Smooth muscle cell (in vitro differentiated cells): ENCODE results near the gene GOSR2. TPM values are rescaled to one million over a fixed set of nuclear protein-coding genes. Genes with fewer than 3 reads are reported as not detected.

ENCODE experiments used
- DNase-seq: peaks from one replicate; lab custom pipeline; 2025; ENCODE audit not compliant: unreplicated experiment; lab: John Stamatoyannopoulos, UW
- H2AFZ ChIP-seq: fragments of 200-600 bp; sonication (generic); 2 replicates; pipeline ENCODE4 v1.6.0; 2016; ENCODE audit warnings: antibody characterized with exemption, low read depth, mild to moderate bottlenecking
- H3F3A ChIP-seq: fragments of 200-600 bp; sonication (generic); 2 replicates; pipeline ENCODE4 v1.6.0; 2017; ENCODE audit warnings: antibody characterized with exemption, low read depth
- H3K27ac ChIP-seq: fragments of 200-600 bp; sonication (generic); 2 replicates; pipeline ENCODE4 v1.5.1; 2016; ENCODE audit warnings: low read depth, mild to moderate bottlenecking
- H3K27me3 ChIP-seq: fragments of 200-600 bp; sonication (generic); 2 replicates; pipeline ENCODE4 v1.6.1; 2016; ENCODE audit warnings: low read depth, mild to moderate bottlenecking
- H3K36me3 ChIP-seq: fragments of 200-600 bp; sonication (generic); 2 replicates; pipeline ENCODE4 v1.5.1; 2016; ENCODE audit warnings: low read depth
- H3K4me1 ChIP-seq: fragments of 200-600 bp; sonication (generic); 2 replicates; pipeline ENCODE4 v1.5.1; 2016; ENCODE audit warnings: low read depth
- H3K4me2 ChIP-seq: fragments of 200-600 bp; sonication (generic); 2 replicates; pipeline ENCODE4 v1.6.0; 2016; ENCODE audit warnings: mild to moderate bottlenecking
- H3K4me3 ChIP-seq: fragments of 200-600 bp; sonication (generic); 2 replicates; pipeline ENCODE4 v1.5.1; 2016; ENCODE audit warnings: mild to moderate bottlenecking
- H3K79me2 ChIP-seq: fragments of 200-600 bp; sonication (generic); 2 replicates; pipeline ENCODE4 v1.6.0; 2016; ENCODE audit warnings: low read depth, mild to moderate bottlenecking
- H3K9ac ChIP-seq: fragments of 200-600 bp; sonication (generic); 2 replicates; pipeline ENCODE4 v1.6.0; 2016; ENCODE audit warnings: low read depth
- H3K9me3 ChIP-seq: fragments of 200-600 bp; sonication (generic); replicated peaks from 2 replicates; pipeline ENCODE4 v1.5.1; 2016; ENCODE audit warnings: low read depth
- H4K20me1 ChIP-seq: fragments of 200-600 bp; sonication (generic); 2 replicates; pipeline ENCODE4 v1.6.0; 2016; ENCODE audit warnings: low read depth
- WGBS: methylation state at CpG from one replicate; pipeline ENCODE4 v1.1.7; 2016; ENCODE audit warnings: low lambda C conversion rate; 5-methylcytosine and 5-hydroxymethylcytosine counted together
- polyA plus RNA-seq: library from polyadenylated mRNA; unstranded; fragments of >200 nt; fragmentation: Nextera tagmentation; extraction: Ambion mirVana; gene quantifications from 2 replicates; pipeline ENCODE4 v1.2.1, GENCODE V29; 2016
- total RNA-seq: library from RNA; depleted of rRNA; stranded (reverse); fragments of >200 nt; gene quantifications from 2 replicates; pipeline ENCODE4 v1.2.3, GENCODE V29; 2014
- TF ChIP-seq, protein P1 (sequence below): fragments of 200-600 bp; sonication (generic); IDR thresholded peaks from 2 replicates; pipeline ENCODE4 v1.5.1; 2017; ENCODE audit warnings: borderline replicate concordance, mild to moderate bottlenecking, antibody characterized with exemption; ENCODE audit not compliant: insufficient read depth, poor library complexity, severe bottlenecking

The GOSR2 gene
- total and polyA plus RNA-seq, 2 experiments from 2014 or later, result 38.0 to 64.5 TPM

DNA sequence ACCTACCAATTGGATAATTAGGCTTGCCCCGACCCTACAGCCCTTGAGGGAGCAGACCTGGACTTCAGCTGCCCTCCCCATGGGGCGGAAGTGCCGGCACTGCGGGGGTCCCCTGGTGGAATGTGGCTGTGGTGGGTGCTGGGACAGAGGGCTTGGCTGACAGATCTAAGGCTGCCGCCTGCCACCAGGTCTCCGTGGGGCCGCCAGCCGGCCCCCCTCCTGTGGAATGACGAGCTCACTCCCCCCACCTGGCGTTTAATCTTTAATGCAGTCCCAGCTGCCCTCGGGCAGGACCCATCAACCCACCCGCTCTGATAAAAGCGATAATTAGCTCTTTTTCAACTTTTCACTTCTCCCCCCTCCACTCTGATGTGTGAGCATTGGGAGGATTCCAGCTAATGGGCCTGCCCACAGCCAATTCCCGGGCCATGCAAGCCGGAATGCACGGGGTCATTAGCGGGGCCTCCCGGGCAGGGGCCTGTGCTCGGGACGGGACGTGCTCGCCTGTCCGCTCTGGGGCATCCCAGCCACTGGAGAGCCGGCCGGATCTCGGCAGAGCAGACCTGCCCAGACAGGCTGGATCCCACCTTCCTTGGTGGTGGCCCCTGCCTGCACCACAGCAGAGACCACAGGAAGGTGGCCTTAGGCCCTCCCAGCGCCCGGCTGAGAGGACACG lies 28.3 kb upstream of the GOSR2 start:
- H3K4me2 ChIP-seq, result no peak overlapping the region
- no peak overlapping the region for H3K4me3 ChIP-seq
- no peaks in the 10 kb centered on the region for H3K27me3 ChIP-seq
- no peak overlapping the region for H3K9ac ChIP-seq
- TF ChIP-seq, protein P1, sequence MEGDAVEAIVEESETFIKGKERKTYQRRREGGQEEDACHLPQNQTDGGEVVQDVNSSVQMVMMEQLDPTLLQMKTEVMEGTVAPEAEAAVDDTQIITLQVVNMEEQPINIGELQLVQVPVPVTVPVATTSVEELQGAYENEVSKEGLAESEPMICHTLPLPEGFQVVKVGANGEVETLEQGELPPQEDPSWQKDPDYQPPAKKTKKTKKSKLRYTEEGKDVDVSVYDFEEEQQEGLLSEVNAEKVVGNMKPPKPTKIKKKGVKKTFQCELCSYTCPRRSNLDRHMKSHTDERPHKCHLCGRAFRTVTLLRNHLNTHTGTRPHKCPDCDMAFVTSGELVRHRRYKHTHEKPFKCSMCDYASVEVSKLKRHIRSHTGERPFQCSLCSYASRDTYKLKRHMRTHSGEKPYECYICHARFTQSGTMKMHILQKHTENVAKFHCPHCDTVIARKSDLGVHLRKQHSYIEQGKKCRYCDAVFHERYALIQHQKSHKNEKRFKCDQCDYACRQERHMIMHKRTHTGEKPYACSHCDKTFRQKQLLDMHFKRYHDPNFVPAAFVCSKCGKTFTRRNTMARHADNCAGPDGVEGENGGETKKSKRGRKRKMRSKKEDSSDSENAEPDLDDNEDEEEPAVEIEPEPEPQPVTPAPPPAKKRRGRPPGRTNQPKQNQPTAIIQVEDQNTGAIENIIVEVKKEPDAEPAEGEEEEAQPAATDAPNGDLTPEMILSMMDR, result no peak
- no peaks in the 10 kb centered on the region for H3F3A ChIP-seq
- no peaks in the 10 kb centered on the region for H3K79me2 ChIP-seq
- H3K4me1 ChIP-seq, result peaks cover 2% of the 10 kb centered on the region
- no peaks in the 10 kb centered on the region for H4K20me1 ChIP-seq
- no peaks in the 10 kb centered on the region for H3K36me3 ChIP-seq
- H2AFZ ChIP-seq, result no peak overlapping the region
- 29% methylated on average over 28 of the region's 29 CpGs for WGBS
- no peak overlapping the region for H3K27ac ChIP-seq
- DNase-seq, result no peak
- H3K9me3 ChIP-seq, result no peaks in the 10 kb centered on the region

DNA sequence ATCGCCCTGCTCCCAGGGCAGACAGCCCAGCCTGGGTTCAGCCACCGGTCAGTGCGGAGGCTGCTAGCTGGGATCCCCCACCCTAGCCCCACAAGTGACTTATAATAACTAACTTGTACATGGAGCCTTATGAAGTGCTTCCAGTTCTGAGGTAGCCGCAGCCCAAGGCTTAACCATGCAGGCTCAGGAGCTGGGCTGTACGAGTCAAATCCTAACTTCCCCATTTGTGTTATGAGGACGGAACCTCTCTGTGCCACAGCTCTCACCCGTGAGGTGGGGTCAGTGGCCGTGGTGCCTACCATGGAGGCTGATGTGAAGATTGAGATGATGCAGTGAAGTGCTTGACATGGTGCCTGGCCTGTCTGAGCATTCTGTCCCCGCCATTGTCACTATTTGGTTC lies 27.8 kb upstream of the GOSR2 start:
- DNase-seq, result no peak
- Histone ChIP-seq H3F3A (no peaks in the 10 kb centered on the region), H3K27ac (no peak overlapping the region), H3K79me2 (no peaks in the 10 kb centered on the region), H4K20me1 (no peaks in the 10 kb centered on the region), H3K27me3 (no peaks in the 10 kb centered on the region), H3K4me3 (no peak overlapping the region), H3K4me1 (no peaks in the 10 kb centered on the region), H3K36me3 (no peaks in the 10 kb centered on the region), H2AFZ (no peak overlapping the region), H3K9me3 (no peaks in the 10 kb centered on the region), H3K4me2 (no peak overlapping the region), H3K9ac (no peak overlapping the region)
- WGBS, result 79% methylated on average over 9 of the region's 9 CpGs
- TF ChIP-seq, protein P1, result no peak

DNA sequence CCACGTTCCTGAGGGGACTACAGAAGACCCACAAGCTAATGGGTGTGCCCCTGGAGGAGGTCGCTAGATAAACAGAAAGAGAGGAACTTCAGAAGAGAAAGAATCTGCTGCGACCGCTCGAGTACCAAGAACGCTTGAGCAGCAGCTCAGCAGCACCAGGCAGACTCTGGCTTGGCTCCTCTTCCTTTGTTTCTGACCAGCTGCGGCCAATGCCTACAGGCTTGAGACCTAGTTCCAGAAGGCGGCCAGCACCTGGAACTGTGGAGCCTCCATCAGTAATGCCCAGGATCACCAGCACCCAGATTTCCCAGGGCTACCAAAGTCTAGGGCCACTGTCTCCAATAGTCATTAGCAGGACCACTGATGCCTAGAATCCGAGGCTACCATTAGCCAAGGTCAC lies 26.0 kb upstream of the GOSR2 start:
- Histone ChIP-seq H3K4me2 (no peak overlapping the region), H3K4me1 (no peaks in the 10 kb centered on the region), H3K9ac (no peak overlapping the region), H3K4me3 (no peak overlapping the region), H4K20me1 (no peaks in the 10 kb centered on the region), H3K27ac (no peak overlapping the region), H3K79me2 (no peaks in the 10 kb centered on the region), H3K36me3 (no peaks in the 10 kb centered on the region), H3K27me3 (no peaks in the 10 kb centered on the region), H3K9me3 (no peaks in the 10 kb centered on the region), H2AFZ (no peak overlapping the region), H3F3A (no peaks in the 10 kb centered on the region)
- TF ChIP-seq, protein P1, result no peak
- WGBS, result 91% methylated on average over 9 of the region's 9 CpGs
- no peak for DNase-seq

DNA sequence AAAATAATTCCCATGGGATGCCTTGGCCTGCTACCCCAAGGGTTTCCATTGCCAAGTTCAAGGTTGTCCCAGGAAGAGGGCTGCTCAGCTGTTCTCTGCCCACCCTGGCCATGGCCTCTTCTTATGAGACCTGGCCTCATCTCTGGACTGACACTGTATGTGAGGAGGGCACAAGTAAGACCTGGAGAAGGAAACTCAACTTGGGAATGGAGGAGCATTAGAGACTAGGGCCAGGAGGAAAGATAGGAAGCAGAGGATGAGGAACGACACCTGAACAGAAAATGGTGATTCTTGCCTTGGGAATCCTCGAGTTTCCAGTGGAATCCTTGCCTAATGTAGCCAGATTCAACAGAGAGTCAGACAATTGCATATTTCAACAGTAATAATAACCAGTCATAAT lies 24.6 kb upstream of the GOSR2 start:
- no peak overlapping the region for H3K27ac ChIP-seq
- no peak overlapping the region for H3K4me2 ChIP-seq
- H3K27me3 ChIP-seq, result no peaks in the 10 kb centered on the region
- DNase-seq, result no peak
- no peak overlapping the region for H3K4me3 ChIP-seq
- H4K20me1 ChIP-seq, result no peaks in the 10 kb centered on the region
- H3F3A ChIP-seq, result no peaks in the 10 kb centered on the region
- H2AFZ ChIP-seq, result no peak overlapping the region
- no peak overlapping the region for H3K9ac ChIP-seq
- H3K36me3 ChIP-seq, result no peaks in the 10 kb centered on the region
- H3K4me1 ChIP-seq, result no peaks in the 10 kb centered on the region
- WGBS, result 84% methylated on average over 2 of the region's 2 CpGs
- no peaks in the 10 kb centered on the region for H3K9me3 ChIP-seq
- no peaks in the 10 kb centered on the region for H3K79me2 ChIP-seq
- TF ChIP-seq, protein P1, result no peak
